GM12874 (cell line): ENCODE measurements around the gene CACNA2D3.

Source experiments
- CTCF ChIP-seq: IDR thresholded peaks from 2 replicates; pipeline ENCODE4 v1.5.1; 2011; ENCODE audit warnings: low read depth, mild to moderate bottlenecking, control low read depth, low read length, moderate library complexity; ENCODE audit not compliant: insufficient read depth

CACNA2D3 gene

GRCh38 chr3:55091381-55092225, 969.3 kb downstream of the CACNA2D3 start:
- no peak for TF ChIP-seq CTCF

- TF ChIP-seq CTCF: no peak
Measured at GRCh38 chr3:55094676-55095075, 972.3 kb downstream of the CACNA2D3 start.

GRCh38 chr3:55097441-55097840, 975.1 kb downstream of the CACNA2D3 start:
- TF ChIP-seq CTCF: no peak

GRCh38 chr3:55105647-55106046, 983.3 kb downstream of the CACNA2D3 start:
- no peak for TF ChIP-seq CTCF

- TF ChIP-seq CTCF: no peak
Measured at GRCh38 chr3:55107187-55107586, 984.8 kb downstream of the CACNA2D3 start.

GRCh38 chr3:55118451-55118850, 996.1 kb downstream of the CACNA2D3 start:
- no peak for TF ChIP-seq CTCF

- TF ChIP-seq CTCF: no peak
Measured at GRCh38 chr3:55119268-55119667, 996.9 kb downstream of the CACNA2D3 start.

- TF ChIP-seq CTCF: no peak
Measured at GRCh38 chr3:55122312-55122711, 1000.0 kb downstream of the CACNA2D3 start.
